ENCODE data around the gene FBXO46.
"Not testable (repeated sequence)": the region's sequence is repeated elsewhere in the genome, so short reads cannot be mapped to it uniquely, and the experiment has no call there.

FBXO46 gene

DNA sequence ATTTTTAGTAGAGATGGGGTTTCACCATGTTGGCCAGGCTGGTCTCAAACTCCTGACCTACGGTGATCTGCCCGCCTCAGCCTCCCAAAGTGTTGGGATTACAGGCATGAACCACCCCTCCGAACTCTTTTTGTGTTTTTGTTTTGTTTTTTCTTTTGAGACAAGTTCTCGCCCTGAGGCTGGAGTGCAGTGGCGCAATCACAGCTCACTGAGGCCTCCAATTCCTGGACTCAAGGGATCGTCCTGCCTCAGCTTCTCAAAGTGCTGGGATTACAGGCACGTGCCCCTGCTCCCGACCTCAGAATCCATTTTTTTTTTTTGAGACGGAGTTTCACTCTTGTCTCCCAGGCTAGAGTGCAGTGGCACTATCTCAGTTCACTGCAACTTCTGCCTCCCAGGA is 27.0 kb upstream of the FBXO46 start:
- no peak for DNase-seq
- Mint-ChIP-seq H3K4me1 (ENCODE audit: low read depth) (no peaks in the 10 kb centered on the region), H3K4me3 (no peak overlapping the region)

GRCh38 chr19:45754323-45754722 is 23.6 kb upstream of the FBXO46 start:
- DNase-seq, result no peak
- no peaks in the 10 kb centered on the region for H3K9me3 Mint-ChIP-seq
- H3K4me3 Mint-ChIP-seq, result no peak overlapping the region
- H3K4me1 Mint-ChIP-seq (ENCODE audit: low read depth), result no peaks in the 10 kb centered on the region
- H3K27ac Mint-ChIP-seq, result no peak overlapping the region
- H3K36me3 Mint-ChIP-seq (ENCODE audit: low read depth), result no peaks in the 10 kb centered on the region
- no peaks in the 10 kb centered on the region for H3K27me3 Mint-ChIP-seq

More for the DNA sequence above, 27.0 kb upstream of the FBXO46 start:
- Mint-ChIP-seq H3K36me3 (ENCODE audit: low read depth) (no peaks in the 10 kb centered on the region), H3K27me3 (no peaks in the 10 kb centered on the region), H3K27ac (no peak overlapping the region), H3K9me3 (no peaks in the 10 kb centered on the region)

DNA sequence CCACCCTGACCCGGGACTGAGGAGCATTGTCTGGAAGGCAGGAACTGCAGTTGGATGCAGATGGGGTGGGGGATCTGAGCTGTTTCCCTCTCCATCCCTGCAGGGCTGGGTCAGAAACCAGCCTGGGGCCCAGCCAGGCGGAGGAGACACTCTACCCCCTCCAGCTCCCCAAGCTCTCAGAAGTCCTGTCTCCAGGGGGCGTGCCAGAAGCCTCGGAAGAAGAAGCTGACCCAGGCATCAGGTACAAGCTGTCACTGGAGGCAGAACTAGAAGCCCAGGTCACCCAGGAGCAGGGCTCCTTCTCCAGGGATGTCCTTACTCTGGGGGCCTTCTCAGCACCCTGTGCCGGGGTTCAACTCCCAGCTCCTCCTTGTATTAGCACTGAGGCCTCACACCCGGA is 22.9 kb upstream of the FBXO46 start:
- Mint-ChIP-seq H3K27ac (no peak overlapping the region), H3K4me3 (no peak overlapping the region), H3K27me3 (no peaks in the 10 kb centered on the region), H3K4me1 (ENCODE audit: low read depth) (no peaks in the 10 kb centered on the region), H3K9me3 (no peaks in the 10 kb centered on the region), H3K36me3 (ENCODE audit: low read depth) (no peaks in the 10 kb centered on the region)
- DNase-seq, result no peak

- H3K27ac Mint-ChIP-seq, result no peak overlapping the region
- H3K27me3 Mint-ChIP-seq, result no peaks in the 10 kb centered on the region
- H3K36me3 Mint-ChIP-seq (ENCODE audit: low read depth), result no peaks in the 10 kb centered on the region
- DNase-seq, result no peak
- no peaks in the 10 kb centered on the region for H3K9me3 Mint-ChIP-seq
- H3K4me1 Mint-ChIP-seq (ENCODE audit: low read depth), result no peaks in the 10 kb centered on the region
- no peak overlapping the region for H3K4me3 Mint-ChIP-seq
Measured at GRCh38 chr19:45752639-45753038, 21.9 kb upstream of the FBXO46 start.

DNA sequence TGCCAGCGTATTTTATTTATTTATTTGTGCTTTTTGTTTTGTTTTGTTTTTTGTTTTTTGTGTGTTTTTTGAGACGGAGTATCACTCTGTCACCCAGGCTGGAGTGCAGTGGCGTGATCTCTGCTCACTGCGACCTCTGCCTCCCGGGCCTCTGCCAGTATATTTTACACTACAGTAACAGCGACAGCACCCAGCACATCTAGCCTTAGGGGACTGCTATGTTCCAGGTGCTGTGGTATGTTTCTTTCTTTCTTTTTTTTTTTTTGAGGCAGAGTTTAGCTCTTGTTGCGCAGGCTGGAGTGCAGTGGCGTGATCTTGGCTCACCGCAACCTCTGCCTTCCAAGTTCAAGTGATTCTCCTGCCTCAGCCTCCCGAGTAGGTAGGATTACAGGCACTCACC is 20.8 kb upstream of the FBXO46 start:
- DNase-seq; H3K4me1 Mint-ChIP-seq (ENCODE audit: low read depth); H3K27ac Mint-ChIP-seq; H3K9me3 Mint-ChIP-seq; H3K36me3 Mint-ChIP-seq (ENCODE audit: low read depth); H3K27me3 Mint-ChIP-seq; H3K4me3 Mint-ChIP-seq: not testable (repeated sequence)

GRCh38 chr19:45747513-45747912 is 16.8 kb upstream of the FBXO46 start:
- H3K4me3 Mint-ChIP-seq, result no peak overlapping the region
- H3K36me3 Mint-ChIP-seq (ENCODE audit: low read depth), result no peaks in the 10 kb centered on the region
- H3K9me3 Mint-ChIP-seq, result no peaks in the 10 kb centered on the region
- peaks cover 5% of the 10 kb centered on the region for H3K27me3 Mint-ChIP-seq
- H3K4me1 Mint-ChIP-seq (ENCODE audit: low read depth), result no peaks in the 10 kb centered on the region
- no peak overlapping the region for H3K27ac Mint-ChIP-seq
- DNase-seq, result no peak

- DNase-seq, result no peak
- Mint-ChIP-seq H3K9me3 (no peaks in the 10 kb centered on the region), H3K4me3 (no peak overlapping the region), H3K36me3 (ENCODE audit: low read depth) (no peaks in the 10 kb centered on the region), H3K27ac (no peak overlapping the region), H3K27me3 (peaks cover 8% of the 10 kb centered on the region), H3K4me1 (ENCODE audit: low read depth) (no peaks in the 10 kb centered on the region)
Measured at GRCh38 chr19:45746866-45747265, 16.2 kb upstream of the FBXO46 start.

- H3K36me3 Mint-ChIP-seq (ENCODE audit: low read depth), result no peaks in the 10 kb centered on the region
- DNase-seq, result no peak
- no peak overlapping the region for H3K27ac Mint-ChIP-seq
- H3K27me3 Mint-ChIP-seq, result peaks cover 8% of the 10 kb centered on the region
- no peak overlapping the region for H3K4me3 Mint-ChIP-seq
- H3K9me3 Mint-ChIP-seq, result no peaks in the 10 kb centered on the region
- no peaks in the 10 kb centered on the region for H3K4me1 Mint-ChIP-seq (ENCODE audit: low read depth)
Measured at GRCh38 chr19:45745606-45746005, 14.9 kb upstream of the FBXO46 start.

DNA sequence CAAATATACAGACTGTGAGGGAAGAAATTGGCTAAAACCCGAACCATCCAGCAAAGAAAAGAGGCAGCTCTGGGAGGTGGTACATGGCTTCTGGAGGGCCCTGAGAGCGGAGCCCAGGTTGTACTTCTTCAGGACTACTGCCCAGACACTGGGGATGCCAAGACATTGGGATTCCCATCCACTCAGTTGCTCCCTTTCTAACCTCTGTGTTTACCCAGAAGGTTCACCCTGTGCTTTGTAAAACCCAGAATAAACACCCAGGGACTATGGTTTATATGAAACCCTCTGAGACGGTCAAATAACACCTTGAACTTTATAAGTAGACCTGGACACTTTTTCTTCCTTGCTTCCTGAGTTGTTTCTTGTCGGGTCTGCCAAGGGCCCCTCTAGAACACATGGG is 12.3 kb upstream of the FBXO46 start:
- no peaks in the 10 kb centered on the region for H3K4me1 Mint-ChIP-seq (ENCODE audit: low read depth)
- no peak overlapping the region for H3K4me3 Mint-ChIP-seq
- DNase-seq, result no peak
- H3K9me3 Mint-ChIP-seq, result no peaks in the 10 kb centered on the region
- peaks cover 8% of the 10 kb centered on the region for H3K27me3 Mint-ChIP-seq
- no peak overlapping the region for H3K27ac Mint-ChIP-seq
- H3K36me3 Mint-ChIP-seq (ENCODE audit: low read depth), result no peaks in the 10 kb centered on the region

DNA sequence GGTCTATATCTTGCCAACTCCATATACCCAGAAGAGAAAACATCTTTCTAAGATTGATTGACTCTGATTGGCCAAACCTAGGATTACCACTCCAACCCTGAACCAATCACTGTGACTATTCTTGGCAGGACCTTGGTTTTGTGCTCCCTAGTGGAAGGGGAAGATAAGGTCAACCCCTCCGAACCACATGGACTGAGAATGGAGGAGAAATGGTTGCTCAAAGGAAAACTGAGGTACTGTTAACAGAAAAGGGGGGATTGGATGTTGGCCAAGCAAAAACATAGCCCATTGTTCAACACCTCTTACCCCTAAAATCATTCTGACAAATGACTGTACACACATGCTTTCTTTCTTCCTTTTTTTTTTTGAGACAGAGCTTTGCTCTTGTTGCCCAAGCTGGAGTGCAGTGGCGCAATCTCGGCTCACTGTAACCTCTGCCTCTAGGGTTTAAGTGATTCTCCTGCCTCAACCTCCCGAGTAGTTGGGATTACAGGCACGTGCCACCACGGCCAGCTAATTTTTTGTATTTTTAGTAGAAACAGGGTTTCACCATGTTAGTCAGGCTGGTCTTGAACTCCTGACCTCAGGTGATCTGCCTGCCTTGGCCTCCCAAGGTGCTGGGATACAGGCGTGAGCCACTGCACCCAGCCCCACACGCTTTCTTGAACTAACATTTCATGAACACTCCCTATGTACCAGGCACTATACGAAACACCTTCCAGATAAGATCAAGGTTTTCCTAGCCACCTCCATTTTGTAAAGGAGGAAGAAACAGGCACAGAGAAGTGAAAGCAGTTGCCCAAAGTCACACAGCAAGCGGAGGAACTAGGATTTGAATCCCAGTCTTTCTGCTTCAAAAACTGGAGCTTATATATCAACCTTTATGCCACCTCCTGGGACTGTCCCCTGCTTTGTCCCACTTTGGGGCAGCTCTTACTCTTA is 9.1 kb upstream of the FBXO46 start:
- Mint-ChIP-seq H3K9me3 (no peaks in the 10 kb centered on the region), H3K4me1 (ENCODE audit: low read depth) (no peaks in the 10 kb centered on the region), H3K4me3 (no peak overlapping the region), H3K27ac (no peak overlapping the region), H3K27me3 (peaks cover 5% of the 10 kb centered on the region), H3K36me3 (ENCODE audit: low read depth) (no peaks in the 10 kb centered on the region)
- DNase-seq, result no peak

DNA sequence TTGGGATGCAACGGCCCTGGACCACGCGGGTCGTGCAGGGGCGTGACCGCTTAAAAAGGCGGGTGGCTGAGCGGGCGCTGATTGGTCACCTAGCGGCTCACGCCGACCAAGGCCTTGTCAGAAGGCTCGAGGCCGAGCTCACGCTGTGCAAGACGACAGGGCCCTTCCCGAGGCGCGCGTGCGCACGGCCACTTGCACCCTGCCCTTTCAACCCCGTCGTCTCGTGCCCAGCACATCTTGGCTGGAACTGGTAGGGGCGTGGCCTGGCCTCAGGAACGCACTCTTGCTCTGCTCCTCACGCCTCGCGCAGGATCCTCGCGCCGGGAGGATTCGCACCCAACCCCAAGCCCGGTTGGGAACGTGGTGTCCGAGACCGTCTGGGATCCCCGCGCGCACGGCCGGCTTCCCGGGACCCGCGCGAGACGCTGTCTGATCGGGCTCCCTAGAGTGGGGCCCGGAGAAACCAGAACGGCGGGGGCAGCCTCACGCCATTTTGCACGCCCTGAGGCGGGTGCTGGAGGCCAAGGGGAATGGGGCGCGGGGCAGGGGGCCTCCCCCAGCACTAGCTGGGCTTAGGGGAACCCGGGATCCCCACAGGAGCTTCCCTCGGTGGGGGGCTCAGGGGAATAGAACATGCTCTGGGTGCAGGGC is 2.6 kb upstream of the FBXO46 start, which contains the start of gene MEIOSIN:
Gene MEIOSIN (plus strand): TSS at position 280 of the 651 bp plus-strand sequence. CDS start 1,938 bp downstream, outside the sequence.
- Mint-ChIP-seq H3K4me1 (ENCODE audit: low read depth) (peaks cover 18% of the 10 kb centered on the region), H3K27me3 (no peaks in the 10 kb centered on the region), H3K4me3 (no peak within 1 kb of the TSS), H3K9me3 (no peaks in the 10 kb centered on the region), H3K36me3 (ENCODE audit: low read depth) (peaks cover 10% of the 10 kb centered on the region), H3K27ac (no peak within 1 kb of the TSS)
- no peak for DNase-seq

GRCh38 chr19:45729800-45730290 is 851 bp downstream of the FBXO46 start:
- H3K4me3 Mint-ChIP-seq, result peak overlapping the region; percentile 93
- H3K9me3 Mint-ChIP-seq, result no peaks in the 10 kb centered on the region
- peaks cover 28% of the 10 kb centered on the region for H3K36me3 Mint-ChIP-seq (ENCODE audit: low read depth)
- H3K4me1 Mint-ChIP-seq (ENCODE audit: low read depth), result peaks cover 36% of the 10 kb centered on the region
- H3K27me3 Mint-ChIP-seq, result no peaks in the 10 kb centered on the region
- peak; percentile 45 for DNase-seq
- H3K27ac Mint-ChIP-seq, result peak overlapping the region; percentile 90

DNA sequence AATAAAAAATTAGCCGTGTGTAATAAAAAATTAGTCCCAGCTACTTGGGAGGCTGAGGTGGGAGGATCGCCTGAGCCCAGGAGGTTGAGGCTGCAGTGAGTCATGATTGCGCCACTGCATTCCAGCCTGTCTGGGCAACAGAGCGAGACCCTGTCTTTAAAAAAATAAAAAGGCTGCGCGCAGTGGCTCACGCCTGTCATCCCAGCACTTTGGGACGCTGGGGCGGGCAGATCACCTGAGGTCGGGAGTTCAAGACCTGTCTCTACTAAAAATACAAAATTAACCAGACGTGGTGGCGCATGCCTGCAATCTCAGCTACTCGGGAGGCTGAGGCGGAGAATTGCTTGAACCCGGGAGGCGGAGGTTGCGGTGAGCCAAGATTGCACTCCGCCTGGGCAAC is 2.0 kb downstream of the FBXO46 start:
- H3K36me3 Mint-ChIP-seq (ENCODE audit: low read depth), result peaks cover 35% of the 10 kb centered on the region
- H3K9me3 Mint-ChIP-seq, H3K27ac Mint-ChIP-seq, DNase-seq, H3K27me3 Mint-ChIP-seq, H3K4me3 Mint-ChIP-seq: not testable (repeated sequence)
- H3K4me1 Mint-ChIP-seq (ENCODE audit: low read depth), result peaks cover 43% of the 10 kb centered on the region

DNA sequence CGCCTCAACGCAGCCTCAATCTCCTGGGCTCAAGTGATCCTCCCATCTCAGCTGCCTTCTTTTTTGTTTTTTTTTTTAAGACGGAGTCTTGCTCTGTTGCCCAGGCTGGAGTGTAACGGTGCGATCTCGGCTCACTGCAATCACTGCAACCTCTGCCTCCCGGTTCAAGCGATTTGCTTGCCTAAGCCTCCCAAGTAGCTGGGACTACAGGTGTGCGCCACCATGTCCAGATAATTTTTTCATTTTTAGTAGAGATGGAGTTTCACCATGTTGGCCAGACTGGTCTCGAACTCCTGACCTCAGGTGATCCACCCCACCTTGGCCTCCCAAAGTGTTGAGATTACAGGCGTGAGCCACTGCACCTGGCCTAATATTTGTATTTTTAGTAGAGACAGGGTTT is 10.6 kb downstream of the FBXO46 start:
- peaks cover 50% of the 10 kb centered on the region for H3K4me1 Mint-ChIP-seq (ENCODE audit: low read depth)
- peaks cover 63% of the 10 kb centered on the region for H3K36me3 Mint-ChIP-seq (ENCODE audit: low read depth)
- not testable (repeated sequence) for DNase-seq, H3K9me3 Mint-ChIP-seq, H3K27me3 Mint-ChIP-seq, H3K4me3 Mint-ChIP-seq
- H3K27ac Mint-ChIP-seq, result peak overlapping the region; percentile 61
